ENCODE results near the gene SLC12A5.

SLC12A5 gene

GRCh38 chr20:46028110-46028509 is 905 bp upstream of the SLC12A5 start:
- H3K4me1 ChIP-seq (ENCODE audit: control insufficient read depth in 2 of 2, insufficient read depth in 1 of 2, low read depth in 1 of 2, low read length in 2 of 2) = peaks cover 2 to 5% of the 10 kb centered on the region in 2 donors
- H3K14ac ChIP-seq (ENCODE audit: low read length) = no peak overlapping the region
- H2BK5ac ChIP-seq (ENCODE audit: low read length) = no peak overlapping the region
- no peaks in the 10 kb centered on the region for H3K79me1 ChIP-seq (ENCODE audit: low read depth, low read length)
- no peaks in the 10 kb centered on the region for H3K9me3 ChIP-seq (replicated peaks in 1 of 2; ENCODE audit: control insufficient read depth in 2 of 2, insufficient read depth in 1 of 2, low read depth in 1 of 2, low read length in 2 of 2)
- H2BK15ac ChIP-seq (ENCODE audit: low read length) = no peak overlapping the region
- no peak overlapping the region for H2AK5ac ChIP-seq (ENCODE audit: low read depth, low read length)
- no peak overlapping the region for H3K4me2 ChIP-seq (ENCODE audit: insufficient read depth, low read length, poor library complexity, severe bottlenecking)
- no peaks in the 10 kb centered on the region for H3K36me3 ChIP-seq (replicated peaks in 1 of 2; ENCODE audit: control insufficient read depth in 2 of 2, insufficient read depth in 2 of 2, low read length in 2 of 2)
- H3K9ac ChIP-seq (ENCODE audit: low read depth, low read length, poor library complexity) = no peak overlapping the region
- H3K4ac ChIP-seq (ENCODE audit: low read length) = no peak overlapping the region
- peaks cover 11 to 81% (median 60%) of the 10 kb centered on the region in 3 experiments for H3K27me3 ChIP-seq (ENCODE audit: control insufficient read depth in 3 of 3, insufficient read depth in 3 of 3, low read depth in 1 of 3, low read length in 3 of 3)
- H2BK120ac ChIP-seq (ENCODE audit: low read depth, low read length) = no peak overlapping the region
- WGBS, 2 donors (ENCODE audit: extremely low coverage in 2 of 2, insufficient read length in 2 of 2, insufficient replicate concordance in 1 of 2) = no CpG with 5 or more reads among the region's 7 CpGs
- H2BK12ac ChIP-seq (ENCODE audit: low read length) = no peak overlapping the region
- no peak overlapping the region for H3K27ac ChIP-seq (replicated peaks; ENCODE audit: low read length)
- no peak overlapping the region for H4K8ac ChIP-seq (ENCODE audit: low read depth, low read length)
- no peak overlapping the region for H3K18ac ChIP-seq (ENCODE audit: low read length)
- DNase-seq (ENCODE audit: low spot score) = no peak
- no peak overlapping the region for H4K91ac ChIP-seq (ENCODE audit: low read depth, low read length, poor library complexity)
- H3K4me3 ChIP-seq (ENCODE audit: low read length in 2 of 2) = no peak overlapping the region
- H2AFZ ChIP-seq (ENCODE audit: low read length) = no peak overlapping the region
- no peak overlapping the region for H3K23ac ChIP-seq (ENCODE audit: low read depth, low read length, poor library complexity)

GRCh38 chr20:46030284-46031013 is 1.4 kb downstream of the SLC12A5 start:
- DNase-seq (ENCODE audit: low spot score) = no peak
- Histone ChIP-seq H3K79me1 (ENCODE audit: low read depth, low read length) (no peaks in the 10 kb centered on the region), H2BK15ac (ENCODE audit: low read length) (no peak overlapping the region), H2BK5ac (ENCODE audit: low read length) (no peak overlapping the region), H3K27ac (replicated peaks; ENCODE audit: low read length) (no peak overlapping the region), H3K9me3 (replicated peaks in 1 of 2; ENCODE audit: control insufficient read depth in 2 of 2, insufficient read depth in 1 of 2, low read depth in 1 of 2, low read length in 2 of 2) (no peaks in the 10 kb centered on the region), H3K4me2 (ENCODE audit: insufficient read depth, low read length, poor library complexity, severe bottlenecking) (no peak overlapping the region), H3K4me1 (ENCODE audit: control insufficient read depth in 2 of 2, insufficient read depth in 1 of 2, low read depth in 1 of 2, low read length in 2 of 2) (peaks cover 2 to 4% of the 10 kb centered on the region in 2 donors), H2BK120ac (ENCODE audit: low read depth, low read length) (no peak overlapping the region), H3K27me3 (ENCODE audit: control insufficient read depth in 3 of 3, insufficient read depth in 3 of 3, low read depth in 1 of 3, low read length in 3 of 3) (peaks cover 11 to 87% (median 82%) of the 10 kb centered on the region in 3 experiments), H3K4me3 (ENCODE audit: low read length in 2 of 2) (no peak overlapping the region), H4K91ac (ENCODE audit: low read depth, low read length, poor library complexity) (no peak overlapping the region), H2AK5ac (ENCODE audit: low read depth, low read length) (no peak overlapping the region), H3K23ac (ENCODE audit: low read depth, low read length, poor library complexity) (peak overlapping the region; percentile 53), H2BK12ac (ENCODE audit: low read length) (no peak overlapping the region), H3K14ac (ENCODE audit: low read length) (no peak overlapping the region), H3K9ac (ENCODE audit: low read depth, low read length, poor library complexity) (no peak overlapping the region), H2AFZ (ENCODE audit: low read length) (no peak overlapping the region), H3K36me3 (replicated peaks in 1 of 2; ENCODE audit: control insufficient read depth in 2 of 2, insufficient read depth in 2 of 2, low read length in 2 of 2) (no peaks in the 10 kb centered on the region), H3K4ac (ENCODE audit: low read length) (no peak overlapping the region), H3K18ac (ENCODE audit: low read length) (no peak overlapping the region), H4K8ac (ENCODE audit: low read depth, low read length) (no peak overlapping the region)
- no CpG with 5 or more reads among the region's 49 CpGs for WGBS, 2 donors (ENCODE audit: extremely low coverage in 2 of 2, insufficient read length in 2 of 2, insufficient replicate concordance in 1 of 2)

GRCh38 chr20:46031014-46031569 is 2.1 kb downstream of the SLC12A5 start:
- Histone ChIP-seq H2AK5ac (ENCODE audit: low read depth, low read length) (no peak overlapping the region), H3K36me3 (replicated peaks in 1 of 2; ENCODE audit: control insufficient read depth in 2 of 2, insufficient read depth in 2 of 2, low read length in 2 of 2) (no peaks in the 10 kb centered on the region), H2BK12ac (ENCODE audit: low read length) (no peak overlapping the region), H3K4me2 (ENCODE audit: insufficient read depth, low read length, poor library complexity, severe bottlenecking) (peak overlapping the region; percentile 75), H3K4me1 (ENCODE audit: control insufficient read depth in 2 of 2, insufficient read depth in 1 of 2, low read depth in 1 of 2, low read length in 2 of 2) (peaks cover 0 to 2% of the 10 kb centered on the region in 2 donors), H2AFZ (ENCODE audit: low read length) (no peak overlapping the region), H4K91ac (ENCODE audit: low read depth, low read length, poor library complexity) (no peak overlapping the region), H3K23ac (ENCODE audit: low read depth, low read length, poor library complexity) (peak overlapping the region; percentile 53), H2BK5ac (ENCODE audit: low read length) (no peak overlapping the region), H3K79me1 (ENCODE audit: low read depth, low read length) (no peaks in the 10 kb centered on the region), H2BK15ac (ENCODE audit: low read length) (no peak overlapping the region), H3K14ac (ENCODE audit: low read length) (no peak overlapping the region), H3K27me3 (ENCODE audit: control insufficient read depth in 3 of 3, insufficient read depth in 3 of 3, low read depth in 1 of 3, low read length in 3 of 3) (peaks cover 11 to 88% (median 84%) of the 10 kb centered on the region in 3 experiments), H4K8ac (ENCODE audit: low read depth, low read length) (no peak overlapping the region), H3K4me3 (ENCODE audit: low read length in 2 of 2) (no peak overlapping the region), H3K27ac (replicated peaks; ENCODE audit: low read length) (no peak overlapping the region), H3K9me3 (replicated peaks in 1 of 2; ENCODE audit: control insufficient read depth in 2 of 2, insufficient read depth in 1 of 2, low read depth in 1 of 2, low read length in 2 of 2) (no peaks in the 10 kb centered on the region), H3K9ac (ENCODE audit: low read depth, low read length, poor library complexity) (no peak overlapping the region), H3K18ac (ENCODE audit: low read length) (no peak overlapping the region), H2BK120ac (ENCODE audit: low read depth, low read length) (no peak overlapping the region), H3K4ac (ENCODE audit: low read length) (no peak overlapping the region)
- WGBS, 2 donors (ENCODE audit: extremely low coverage in 2 of 2, insufficient read length in 2 of 2, insufficient replicate concordance in 1 of 2) = no CpG with 5 or more reads among the region's 11 CpGs
- DNase-seq (ENCODE audit: low spot score) = no peak

GRCh38 chr20:46031701-46032254 is 2.8 kb downstream of the SLC12A5 start:
- no CpG with 5 or more reads among the region's 55 CpGs for WGBS, 2 donors (ENCODE audit: extremely low coverage in 2 of 2, insufficient read length in 2 of 2, insufficient replicate concordance in 1 of 2)
- H2AK5ac ChIP-seq (ENCODE audit: low read depth, low read length) = no peak overlapping the region
- H3K9me3 ChIP-seq (replicated peaks in 1 of 2; ENCODE audit: control insufficient read depth in 2 of 2, insufficient read depth in 1 of 2, low read depth in 1 of 2, low read length in 2 of 2) = no peaks in the 10 kb centered on the region
- no peak overlapping the region for H2BK15ac ChIP-seq (ENCODE audit: low read length)
- H4K91ac ChIP-seq (ENCODE audit: low read depth, low read length, poor library complexity) = no peak overlapping the region
- H2AFZ ChIP-seq (ENCODE audit: low read length) = peak overlapping the region; percentile 95
- H2BK5ac ChIP-seq (ENCODE audit: low read length) = no peak overlapping the region
- H3K36me3 ChIP-seq (replicated peaks in 1 of 2; ENCODE audit: control insufficient read depth in 2 of 2, insufficient read depth in 2 of 2, low read length in 2 of 2) = no peaks in the 10 kb centered on the region
- no peak overlapping the region for H3K14ac ChIP-seq (ENCODE audit: low read length)
- H3K27ac ChIP-seq (replicated peaks; ENCODE audit: low read length) = no peak overlapping the region
- peak overlapping the region; percentile 49 to 80 for H3K4me3 ChIP-seq (ENCODE audit: low read length in 2 of 2)
- DNase-seq (ENCODE audit: low spot score) = no peak
- no peak overlapping the region for H3K23ac ChIP-seq (ENCODE audit: low read depth, low read length, poor library complexity)
- peak overlapping the region; percentile 75 for H3K4me2 ChIP-seq (ENCODE audit: insufficient read depth, low read length, poor library complexity, severe bottlenecking)
- H2BK120ac ChIP-seq (ENCODE audit: low read depth, low read length) = no peak overlapping the region
- no peak overlapping the region for H3K9ac ChIP-seq (ENCODE audit: low read depth, low read length, poor library complexity)
- H3K79me1 ChIP-seq (ENCODE audit: low read depth, low read length) = no peaks in the 10 kb centered on the region
- peaks cover 11 to 89% (median 78%) of the 10 kb centered on the region in 3 experiments for H3K27me3 ChIP-seq (ENCODE audit: control insufficient read depth in 3 of 3, insufficient read depth in 3 of 3, low read depth in 1 of 3, low read length in 3 of 3)
- H2BK12ac ChIP-seq (ENCODE audit: low read length) = no peak overlapping the region
- H3K18ac ChIP-seq (ENCODE audit: low read length) = no peak overlapping the region
- peaks cover 0 to 2% of the 10 kb centered on the region in 2 donors for H3K4me1 ChIP-seq (ENCODE audit: control insufficient read depth in 2 of 2, insufficient read depth in 1 of 2, low read depth in 1 of 2, low read length in 2 of 2)
- no peak overlapping the region for H4K8ac ChIP-seq (ENCODE audit: low read depth, low read length)
- H3K4ac ChIP-seq (ENCODE audit: low read length) = no peak overlapping the region
